WTC11 (cell line): ENCODE results near the gene MCM5. TPM values are rescaled to one million over a fixed set of nuclear protein-coding genes. Genes with fewer than 3 reads are reported as not detected.

Source experiments
- ATAC-seq: fragments of 200-7000 bp; cut with Tn5 transposase; 2 replicates; pipeline ENCODE4 v1.10.0; 2021; ENCODE audit warnings: mild to moderate bottlenecking, moderate library complexity
- CTCF ChIA-PET: fragments of 300-600 bp; sonication (Branson Sonifier 250); formaldehyde crosslinking; loops from one replicate; lab custom pipeline; 2021; ENCODE audit warnings: antibody characterized with exemption; lab: Charles Lee
- POLR2A ChIA-PET: fragments of 350-600 bp; sonication (Branson Sonifier 250); formaldehyde crosslinking; loops from one replicate; lab custom pipeline; 2021; ENCODE audit warnings: antibody characterized with exemption; lab: Charles Lee
- DNase-seq: peaks from one replicate; pipeline ENCODE4 v3.0.0; 2021; ENCODE audit warnings: low spot score
- H3K27ac Mint-ChIP-seq: 2 replicates; pipeline ENCODE4 v1.8.0; 2021; ENCODE audit warnings: mixed read lengths
- H3K27me3 Mint-ChIP-seq: 2 replicates; pipeline ENCODE4 v1.8.0; 2021; ENCODE audit warnings: low read depth, mild to moderate bottlenecking, moderate library complexity, mixed read lengths
- H3K36me3 Mint-ChIP-seq: 2 replicates; pipeline ENCODE4 v1.8.0; 2021; ENCODE audit warnings: mixed read lengths
- H3K4me1 Mint-ChIP-seq: 2 replicates; pipeline ENCODE4 v1.8.0; 2022; ENCODE audit warnings: mixed read lengths
- H3K4me3 Mint-ChIP-seq: 2 replicates; pipeline ENCODE4 v1.8.0; 2021; ENCODE audit warnings: mild to moderate bottlenecking, moderate library complexity, mixed read lengths
- H3K9me3 Mint-ChIP-seq: 2 replicates; pipeline ENCODE4 v1.8.0; 2021; ENCODE audit warnings: mixed read lengths
- AR ChIP-seq: fragments of 250-450 bp; sonication (Bioruptor Pico); IDR thresholded peaks from 2 replicates; pipeline ENCODE4 v1.9.0; 2021; ENCODE audit warnings: mild to moderate bottlenecking
- ARID4B ChIP-seq: sonication (generic); formaldehyde crosslinking; IDR thresholded peaks from 2 replicates; pipeline ENCODE4 v1.8.0; 2023; ENCODE audit warnings: missing genetic modification reagents, mild to moderate bottlenecking, borderline replicate concordance
- CTCF ChIP-seq: fragments of 200-600 bp; IDR thresholded peaks from 2 replicates; pipeline ENCODE4 v1.8.0; 2022; ENCODE audit warnings: antibody characterized with exemption
- ELF4 ChIP-seq: sonication (generic); formaldehyde crosslinking; IDR thresholded peaks from 2 replicates; pipeline ENCODE4 v1.8.1; 2022; ENCODE audit warnings: low read depth, mild to moderate bottlenecking, moderate library complexity, missing genetic modification reagents
- ETV6 ChIP-seq: sonication (generic); formaldehyde crosslinking; IDR thresholded peaks from 2 replicates; pipeline ENCODE4 v1.8.1; 2022; ENCODE audit warnings: mild to moderate bottlenecking, missing genetic modification reagents
- FOXP1 ChIP-seq: sonication (generic); formaldehyde crosslinking; IDR thresholded peaks from 2 replicates; pipeline ENCODE4 v1.8.0; 2022; ENCODE audit warnings: missing genetic modification reagents, mild to moderate bottlenecking, moderate library complexity, borderline replicate concordance
- IRF1 ChIP-seq: sonication (generic); formaldehyde crosslinking; IDR thresholded peaks from 2 replicates; pipeline ENCODE4 v1.8.0; 2023; ENCODE audit warnings: missing genetic modification reagents
- MAX ChIP-seq: sonication (generic); formaldehyde crosslinking; IDR thresholded peaks from 2 replicates; pipeline ENCODE4 v1.8.0; 2022; ENCODE audit warnings: mild to moderate bottlenecking, missing genetic modification reagents
- NFE2L1 ChIP-seq: sonication (generic); formaldehyde crosslinking; IDR thresholded peaks from 2 replicates; pipeline ENCODE4 v1.8.1; 2023; ENCODE audit warnings: missing genetic modification reagents
- RORB ChIP-seq: fragments of 250-450 bp; sonication (Bioruptor Pico); IDR thresholded peaks from 2 replicates; pipeline ENCODE4 v1.9.0; 2021; ENCODE audit warnings: mild to moderate bottlenecking
- SMAD3 ChIP-seq: sonication (generic); formaldehyde crosslinking; IDR thresholded peaks from 2 replicates; pipeline ENCODE4 v1.8.0; 2022; ENCODE audit warnings: missing genetic modification reagents, mild to moderate bottlenecking, borderline replicate concordance
- SP1 ChIP-seq: sonication (generic); formaldehyde crosslinking; conservative IDR thresholded peaks from 2 replicates; pipeline ENCODE4 v1.8.1; 2022; ENCODE audit warnings: missing genetic modification reagents
- ZBTB43 ChIP-seq: sonication (generic); formaldehyde crosslinking; IDR thresholded peaks from 2 replicates; pipeline ENCODE4 v1.8.1; 2023; ENCODE audit warnings: mild to moderate bottlenecking, missing genetic modification reagents
- ZMAT4 ChIP-seq: fragments of 250-450 bp; sonication (Bioruptor Pico); IDR thresholded peaks from 2 replicates; pipeline ENCODE4 v1.9.0; 2021; ENCODE audit warnings: mild to moderate bottlenecking
- ZNF423 ChIP-seq: fragments of 250-450 bp; sonication (Bioruptor Pico); IDR thresholded peaks from 2 replicates; pipeline ENCODE4 v2.1.2; 2022; ENCODE audit warnings: mild to moderate bottlenecking, moderate library complexity
- total RNA-seq: library from RNA; stranded (reverse); gene quantifications from 3 replicates; pipeline ENCODE4 v1.2.3, GENCODE V29; 2021

MCM5 gene
- total RNA-seq, 1 experiment from 2014 or later: 261 TPM

- TF ChIP-seq ZBTB43: peak; percentile 83; the same call in 1 of the 2 replicates
- TF ChIP-seq SMAD3 (CRISPR knock-in tag): peak; percentile 86; the same call in 1 of the 2 replicates
- TF ChIP-seq ETV6 (CRISPR knock-in tag): peak; percentile 77
- no peak for TF ChIP-seq RORB
- 0 out of 2 replicates have a peak, but pooled peaks have one; percentile 41 for TF ChIP-seq AR (CRISPR knock-in tag)
These were observed at the start of gene MCM5 (continued) for GRCh38 chr22:35399678-35400500.

- ATAC-seq (peak; percentile 92), DNase-seq (peak; percentile 94)
- Mint-ChIP-seq H3K4me1 (peaks cover 18% of the 10 kb centered on the region), H3K9me3 (no peaks in the 10 kb centered on the region), H3K36me3 (no peaks in the 10 kb centered on the region), H3K27ac (no peak overlapping the region), H3K4me3 (peak overlapping the region; percentile 76), H3K27me3 (peaks cover 10% of the 10 kb centered on the region; the same call in 1 of the 2 replicates)
- POLR2A ChIA-PET: interaction anchor here (1.0 kb wide), 2 partner anchors 17 to 18 kb away, joined by 3 read pairs; no protein-coding TSS in a partner anchor
- CTCF ChIA-PET: interaction anchor here (0.6 to 2.5 kb wide), 47 partner anchors 9 to 715 kb away, joined by 3 to 19 read pairs (median 5); partner anchors contain the start of genes HMOX1 and TOM1
- peak; percentile 72 for TF ChIP-seq SP1 (CRISPR knock-in tag)
- TF ChIP-seq NFE2L1 (CRISPR knock-in tag): 0 out of 2 replicates have a peak, but pooled peaks have one; percentile 23
- TF ChIP-seq ETV6 (CRISPR knock-in tag): peak; percentile 79; the same call in 1 of the 2 replicates
- TF ChIP-seq CTCF: peak; percentile 78
- peak; percentile 60; the same call in 1 of the 2 replicates for TF ChIP-seq FOXP1 (CRISPR knock-in tag)
- no peak for TF ChIP-seq IRF1 (CRISPR knock-in tag)
- TF ChIP-seq MAX (CRISPR knock-in tag): peak; percentile 50
- TF ChIP-seq ZMAT4 (CRISPR knock-in tag): no peak
- 0 out of 2 replicates have a peak, but pooled peaks have one; percentile 30 for TF ChIP-seq ZBTB43
- no peak for TF ChIP-seq ZNF423
- TF ChIP-seq ELF4 (CRISPR knock-in tag): no peak
- peak; percentile 46; the same call in 1 of the 2 replicates for TF ChIP-seq ARID4B
These were observed 49.1 kb upstream of the MCM5 start for GRCh38 chr22:35350539-35351503.
